ENCODE results near the gene JAM3.

DNA sequence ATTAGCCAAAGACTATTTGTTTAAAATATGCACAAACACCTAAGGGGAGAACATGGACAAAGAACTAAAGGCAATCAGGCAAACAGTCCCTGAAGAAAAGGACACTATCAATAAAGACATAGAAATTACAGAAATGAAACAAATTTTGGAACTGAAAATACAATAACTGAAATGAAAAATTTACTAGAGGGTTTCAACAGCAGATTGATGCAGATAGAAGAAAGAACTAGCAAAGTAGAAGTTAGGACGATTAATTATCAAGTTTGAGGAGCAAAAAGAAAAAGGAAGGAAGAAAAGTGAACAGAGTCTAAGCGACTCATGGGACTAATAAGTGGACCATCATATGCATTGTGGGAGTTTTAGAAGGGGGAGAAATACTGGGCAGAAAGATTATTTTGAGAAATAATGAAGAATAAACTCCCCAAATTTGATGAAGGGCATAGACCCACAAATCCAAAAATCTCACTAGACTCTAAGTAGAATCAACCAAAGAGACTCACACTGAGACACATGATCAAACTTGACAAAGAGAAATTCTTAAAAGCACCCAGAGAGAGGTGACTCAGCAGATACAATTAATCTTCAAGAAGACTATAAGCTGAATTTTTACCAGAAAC is 62.9 kb downstream of the JAM3 start:
- TF ChIP-seq, protein P1, sequence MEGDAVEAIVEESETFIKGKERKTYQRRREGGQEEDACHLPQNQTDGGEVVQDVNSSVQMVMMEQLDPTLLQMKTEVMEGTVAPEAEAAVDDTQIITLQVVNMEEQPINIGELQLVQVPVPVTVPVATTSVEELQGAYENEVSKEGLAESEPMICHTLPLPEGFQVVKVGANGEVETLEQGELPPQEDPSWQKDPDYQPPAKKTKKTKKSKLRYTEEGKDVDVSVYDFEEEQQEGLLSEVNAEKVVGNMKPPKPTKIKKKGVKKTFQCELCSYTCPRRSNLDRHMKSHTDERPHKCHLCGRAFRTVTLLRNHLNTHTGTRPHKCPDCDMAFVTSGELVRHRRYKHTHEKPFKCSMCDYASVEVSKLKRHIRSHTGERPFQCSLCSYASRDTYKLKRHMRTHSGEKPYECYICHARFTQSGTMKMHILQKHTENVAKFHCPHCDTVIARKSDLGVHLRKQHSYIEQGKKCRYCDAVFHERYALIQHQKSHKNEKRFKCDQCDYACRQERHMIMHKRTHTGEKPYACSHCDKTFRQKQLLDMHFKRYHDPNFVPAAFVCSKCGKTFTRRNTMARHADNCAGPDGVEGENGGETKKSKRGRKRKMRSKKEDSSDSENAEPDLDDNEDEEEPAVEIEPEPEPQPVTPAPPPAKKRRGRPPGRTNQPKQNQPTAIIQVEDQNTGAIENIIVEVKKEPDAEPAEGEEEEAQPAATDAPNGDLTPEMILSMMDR (conservative IDR thresholded peaks at IDR 0.05; ENCODE audit: low read depth, low read length), result no peak
- TF ChIP-seq CHD1 (IDR thresholded peaks at IDR 0.05; ENCODE audit: low read depth, low read length), result no peak
- TF ChIP-seq POLR2A (IDR thresholded peaks at IDR 0.05; ENCODE audit: low read depth, low read length), result no peak
- TF ChIP-seq RAD21 (IDR thresholded peaks at IDR 0.05; ENCODE audit: low read length), result no peak
- TF ChIP-seq, protein P2, sequence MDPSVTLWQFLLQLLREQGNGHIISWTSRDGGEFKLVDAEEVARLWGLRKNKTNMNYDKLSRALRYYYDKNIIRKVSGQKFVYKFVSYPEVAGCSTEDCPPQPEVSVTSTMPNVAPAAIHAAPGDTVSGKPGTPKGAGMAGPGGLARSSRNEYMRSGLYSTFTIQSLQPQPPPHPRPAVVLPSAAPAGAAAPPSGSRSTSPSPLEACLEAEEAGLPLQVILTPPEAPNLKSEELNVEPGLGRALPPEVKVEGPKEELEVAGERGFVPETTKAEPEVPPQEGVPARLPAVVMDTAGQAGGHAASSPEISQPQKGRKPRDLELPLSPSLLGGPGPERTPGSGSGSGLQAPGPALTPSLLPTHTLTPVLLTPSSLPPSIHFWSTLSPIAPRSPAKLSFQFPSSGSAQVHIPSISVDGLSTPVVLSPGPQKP (IDR thresholded peaks at IDR 0.05; ENCODE audit: borderline replicate concordance, low read depth, low read length), result no peak
- no peak for TF ChIP-seq SMC3 (IDR thresholded peaks at IDR 0.05; ENCODE audit: low read depth, low read length)
- no peak for TF ChIP-seq RCOR1 (IDR thresholded peaks at IDR 0.05; ENCODE audit: insufficient replicate concordance, low read length)
